Panc1 (cell line): ENCODE data around the gene DIP2C.

Experiments used
- CTCF ChIP-seq: fragments of 450-650 bp; IDR thresholded peaks from 2 replicates; pipeline ENCODE4 v1.5.1; 2017; ENCODE audit warnings: mild to moderate bottlenecking
- POLR2AphosphoS5 ChIP-seq: IDR thresholded peaks from 2 replicates; pipeline ENCODE4 v1.6.1; 2012; ENCODE audit warnings: mild to moderate bottlenecking, low read depth, low read length, moderate library complexity
- REST ChIP-seq, 2 experiments: IDR thresholded peaks; 2 replicates each; pipeline ENCODE4 v1.6.1; 2011 to 2012; ENCODE audit warnings: low read depth in 2 of 2, control low read depth in 1 of 2, low read length in 1 of 2, mild to moderate bottlenecking in 1 of 2, moderate library complexity in 1 of 2; ENCODE audit not compliant: insufficient read depth in 1 of 2
- SIN3A ChIP-seq: IDR thresholded peaks from 2 replicates; pipeline ENCODE4 v1.6.1; 2012; ENCODE audit warnings: low read depth, mild to moderate bottlenecking, low read length, moderate library complexity, borderline replicate concordance; ENCODE audit not compliant: insufficient read depth

- TF ChIP-seq CTCF, result no peak
- no peak for TF ChIP-seq POLR2AphosphoS5
- no peak for TF ChIP-seq SIN3A
- TF ChIP-seq REST (IDR thresholded peaks at IDR 0.05; ENCODE audit: insufficient read depth in 1 of 2, low read depth in 2 of 2, low read length in 1 of 2), result no peak
These were observed 442.0 kb downstream of the DIP2C start for GRCh38 chr10:247480-247879.
